Tibial nerve (tissue), 4 donors: Measurements from ENCODE around the gene FOSL2.

Source experiments
- EP300 ChIP-seq, 2 donors: sonication (generic); formaldehyde crosslinking; IDR thresholded peaks; one replicate each; pipeline ENCODE4 v1.6.1; 2017; ENCODE audit warnings: antibody characterized with exemption in 2 of 2, mild to moderate bottlenecking in 1 of 2
- POLR2A ChIP-seq, 2 donors: fragments of 450-650 bp; IDR thresholded peaks; one replicate each; pipeline ENCODE4 v1.6.1; 2017; ENCODE audit warnings: antibody characterized with exemption in 2 of 2, mild to moderate bottlenecking in 2 of 2, moderate library complexity in 2 of 2
- TF ChIP-seq, protein P1 (sequence below), 5 experiments: fragments of 200-600 bp in 3 of 5; fragments of 450-650 bp in 2 of 5; sonication (generic) in 3 of 5; IDR thresholded peaks; one replicate each; pipeline ENCODE4 v1.5.1; 2016 to 2019; ENCODE audit warnings: antibody characterized with exemption in 5 of 5, mild to moderate bottlenecking in 3 of 5, moderate library complexity in 2 of 5

DNA sequence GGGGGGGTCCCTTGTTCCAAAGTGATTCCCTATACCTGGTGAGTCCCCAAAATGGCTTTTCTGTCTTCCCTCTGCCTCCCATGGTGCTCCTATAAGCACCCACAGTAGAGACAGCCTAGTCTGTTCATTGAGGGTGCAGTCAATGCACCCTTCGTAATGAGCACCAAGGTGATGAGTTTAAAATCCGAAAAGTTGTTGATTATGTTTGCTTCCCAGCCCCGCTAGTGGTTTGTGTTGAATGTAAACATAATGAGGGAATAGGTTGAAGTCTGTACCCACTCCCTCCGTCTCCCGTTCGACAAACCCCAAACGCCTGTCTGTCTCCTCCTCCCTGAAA is 2.3 kb downstream of the FOSL2 start:
- TF ChIP-seq, protein P1, sequence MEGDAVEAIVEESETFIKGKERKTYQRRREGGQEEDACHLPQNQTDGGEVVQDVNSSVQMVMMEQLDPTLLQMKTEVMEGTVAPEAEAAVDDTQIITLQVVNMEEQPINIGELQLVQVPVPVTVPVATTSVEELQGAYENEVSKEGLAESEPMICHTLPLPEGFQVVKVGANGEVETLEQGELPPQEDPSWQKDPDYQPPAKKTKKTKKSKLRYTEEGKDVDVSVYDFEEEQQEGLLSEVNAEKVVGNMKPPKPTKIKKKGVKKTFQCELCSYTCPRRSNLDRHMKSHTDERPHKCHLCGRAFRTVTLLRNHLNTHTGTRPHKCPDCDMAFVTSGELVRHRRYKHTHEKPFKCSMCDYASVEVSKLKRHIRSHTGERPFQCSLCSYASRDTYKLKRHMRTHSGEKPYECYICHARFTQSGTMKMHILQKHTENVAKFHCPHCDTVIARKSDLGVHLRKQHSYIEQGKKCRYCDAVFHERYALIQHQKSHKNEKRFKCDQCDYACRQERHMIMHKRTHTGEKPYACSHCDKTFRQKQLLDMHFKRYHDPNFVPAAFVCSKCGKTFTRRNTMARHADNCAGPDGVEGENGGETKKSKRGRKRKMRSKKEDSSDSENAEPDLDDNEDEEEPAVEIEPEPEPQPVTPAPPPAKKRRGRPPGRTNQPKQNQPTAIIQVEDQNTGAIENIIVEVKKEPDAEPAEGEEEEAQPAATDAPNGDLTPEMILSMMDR (IDR thresholded peaks at IDR 0.05), result no peak
- TF ChIP-seq EP300 (IDR thresholded peaks at IDR 0.05), result no peak
- TF ChIP-seq POLR2A (IDR thresholded peaks at IDR 0.05), result no peak
